Fibroblast of the aortic adventitia (primary cell): ENCODE data around the gene TEC. TPM values are rescaled to one million over a fixed set of nuclear protein-coding genes. Genes with fewer than 3 reads are reported as not detected.

Experiments
- DNase-seq: peaks from one replicate; pipeline ENCODE4 v3.0.0-alpha.2; 2010; ENCODE audit warnings: low read depth
- H3K4me3 ChIP-seq: 2 replicates; pipeline ENCODE4 v1.5.1; 2011; ENCODE audit warnings: low read depth, mild to moderate bottlenecking, control low read depth, low read length, moderate library complexity
- CTCF ChIP-seq: IDR thresholded peaks from 2 replicates; pipeline ENCODE4 v1.5.1; 2011; ENCODE audit warnings: mild to moderate bottlenecking, low read length, control low read depth, inconsistent platforms; ENCODE audit not compliant: insufficient read depth
- total RNA-seq: library from RNA; depleted of rRNA; stranded (reverse); fragments of >200 nt; gene quantifications from 2 replicates; pipeline ENCODE4 v1.2.3, GENCODE V29; 2012; ENCODE audit warnings: low replicate concordance

The TEC gene
- total RNA-seq, 1 donor = 0.72 TPM

DNA sequence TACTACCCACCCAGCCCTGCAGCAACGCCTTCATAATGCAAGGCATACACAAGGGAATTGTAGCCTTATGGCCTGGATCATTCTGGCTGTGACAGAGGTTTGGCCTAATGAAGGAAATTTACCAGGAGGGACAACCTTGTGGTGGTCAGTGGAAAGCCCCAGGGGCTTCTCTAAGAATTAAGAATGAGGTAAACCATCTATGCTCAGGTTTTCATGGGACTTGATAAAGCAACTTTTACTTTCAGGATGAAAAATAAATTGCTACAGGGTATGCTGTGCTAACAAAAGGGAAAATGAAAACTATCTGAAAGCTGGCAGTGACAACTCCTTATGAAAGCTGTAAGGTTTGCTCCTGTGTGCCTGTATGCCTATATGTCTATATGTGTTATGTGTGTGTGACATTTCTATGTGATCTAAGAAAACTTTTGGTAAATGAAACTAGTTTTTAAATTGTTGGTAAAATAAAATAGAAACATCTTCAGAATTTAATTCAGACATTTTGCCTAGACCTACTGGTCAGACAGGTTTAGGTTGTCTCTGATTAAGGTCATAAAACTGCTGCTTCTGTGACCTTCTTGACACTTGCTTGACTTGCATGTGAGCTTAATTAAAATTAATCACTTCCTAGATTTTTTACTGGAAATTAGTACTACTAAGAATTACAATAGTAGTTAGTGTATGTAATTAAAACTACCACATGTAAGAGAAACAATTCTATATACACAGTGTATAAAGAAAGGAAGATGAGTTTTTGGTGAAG lies 115.7 kb downstream of the TEC start:
- H3K4me3 ChIP-seq = no peak overlapping the region
- DNase-seq = no peak
- no peak for TF ChIP-seq CTCF

- DNase-seq = no peak
- no peak overlapping the region for H3K4me3 ChIP-seq
- no peak for TF ChIP-seq CTCF
Measured at GRCh38 chr4:48152259-48152658, 117.4 kb downstream of the TEC start.

GRCh38 chr4:48149827-48150370 lies 119.7 kb downstream of the TEC start:
- DNase-seq = no peak
- TF ChIP-seq CTCF = no peak
- no peak overlapping the region for H3K4me3 ChIP-seq

DNA sequence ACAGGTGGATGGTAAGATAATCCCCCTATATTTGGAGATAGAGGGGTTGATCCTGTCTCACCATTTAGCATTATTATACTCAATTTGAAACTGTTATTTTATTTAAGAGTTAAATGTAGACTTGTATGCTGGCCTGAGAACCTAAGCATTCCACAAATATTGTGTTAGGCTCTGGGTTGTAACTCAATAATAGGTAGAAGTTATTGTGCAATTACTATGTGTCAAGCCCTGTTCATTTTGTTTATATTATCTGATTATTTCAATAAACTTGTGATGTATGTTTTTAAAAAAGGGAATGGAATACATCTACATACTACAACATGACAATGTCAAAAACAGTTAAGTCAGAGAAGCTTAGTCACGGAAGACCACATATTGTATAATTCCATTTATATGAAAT lies 122.0 kb downstream of the TEC start:
- no peak overlapping the region for H3K4me3 ChIP-seq
- DNase-seq = no peak
- no peak for TF ChIP-seq CTCF

DNA sequence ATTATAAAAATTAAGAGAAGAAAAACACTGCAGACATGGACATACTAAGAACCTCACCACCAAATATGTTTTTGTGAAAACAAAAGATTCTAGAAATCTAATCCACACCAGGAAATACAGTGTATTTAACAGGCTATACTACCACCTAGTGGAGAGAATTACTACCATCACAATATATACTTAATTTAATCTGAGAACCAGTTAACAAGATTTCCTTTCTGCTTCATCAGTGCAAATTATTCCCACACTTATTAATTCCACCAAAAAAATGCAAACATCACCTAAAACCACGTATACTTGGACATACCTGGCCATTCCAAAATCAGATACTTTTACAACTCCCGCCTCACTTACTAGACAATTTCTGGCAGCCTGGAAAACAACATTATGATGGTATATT lies 128.6 kb downstream of the TEC start:
- DNase-seq = peak; percentile 73
- H3K4me3 ChIP-seq = no peak overlapping the region
- TF ChIP-seq CTCF = peak; percentile 46

- peak; percentile 32 for DNase-seq
- no peak for TF ChIP-seq CTCF
- no peak overlapping the region for H3K4me3 ChIP-seq
Measured at GRCh38 chr4:48139691-48140090, 129.9 kb downstream of the TEC start.
